Liver (tissue), 9 donors: ENCODE data around the gene FGD5. TPM values are rescaled to one million over a fixed set of nuclear protein-coding genes. Genes with fewer than 3 reads are reported as not detected.
A peak's percentile ranks its signal among the peaks of the same experiment; 100 is the strongest.

Source experiments
- DNase-seq: peaks from one replicate; pipeline ENCODE4 v3.0.0-alpha.2; 2017; ENCODE audit warnings: low spot score
- H3K27ac ChIP-seq, 2 donors: one replicate each; pipeline ENCODE4 v1.7.0; 2013; ENCODE audit warnings: inconsistent platforms in 2 of 2, low read length in 2 of 2, control low read depth in 1 of 2, low read depth in 1 of 2, mild to moderate bottlenecking in 1 of 2
- H3K27me3 ChIP-seq, 4 donors: one replicate each; pipeline versions ENCODE4 v1.6.1 to v1.7.0; 2013; ENCODE audit warnings: low read length in 3 of 4, inconsistent platforms in 1 of 4, mild to moderate bottlenecking in 1 of 4, moderate library complexity in 1 of 4; ENCODE audit not compliant: control insufficient read depth in 4 of 4, insufficient read depth in 4 of 4
- H3K36me3 ChIP-seq, 4 donors: one replicate each; pipeline versions ENCODE4 v1.6.1 to v1.7.0; 2013; ENCODE audit warnings: low read length in 3 of 4, mild to moderate bottlenecking in 3 of 4, low read depth in 1 of 4, moderate library complexity in 1 of 4; ENCODE audit not compliant: control insufficient read depth in 4 of 4, insufficient read depth in 3 of 4
- H3K4me1 ChIP-seq, 4 donors: one replicate each; pipeline versions ENCODE4 v1.6.1 to v1.7.0; 2013; ENCODE audit warnings: low read length in 3 of 4, mild to moderate bottlenecking in 3 of 4, moderate library complexity in 1 of 4; ENCODE audit not compliant: control insufficient read depth in 4 of 4, insufficient read depth in 4 of 4
- H3K4me3 ChIP-seq, 3 donors: one replicate each; pipeline versions ENCODE4 v1.6.1 to v1.7.0; 2013; ENCODE audit warnings: low read length in 3 of 3, control low read depth in 1 of 3, low read depth in 1 of 3, mild to moderate bottlenecking in 1 of 3
- H3K9ac ChIP-seq, 2 donors: one replicate each; pipeline ENCODE4 v1.7.0; 2013; ENCODE audit warnings: low read length in 2 of 2, mild to moderate bottlenecking in 2 of 2, moderate library complexity in 2 of 2, control low read depth in 1 of 2, low read depth in 1 of 2
- H3K9me3 ChIP-seq, 4 donors: one replicate each; pipeline versions ENCODE4 v1.6.1 to v1.7.0; 2013; ENCODE audit warnings: low read length in 3 of 4; ENCODE audit not compliant: control insufficient read depth in 4 of 4
- ATF3 ChIP-seq: IDR thresholded peaks from 2 replicates; pipeline ENCODE4 v1.6.1; 2016; ENCODE audit warnings: antibody characterized with exemption
- CTCF ChIP-seq: fragments of 150-350 bp; IDR thresholded peaks from 2 replicates; pipeline ENCODE4 v1.5.1; 2017; ENCODE audit warnings: improper control_type of control experiment, low read depth, low read length; ENCODE audit not compliant: missing input control
- FOXA1 ChIP-seq: IDR thresholded peaks from 2 replicates; pipeline ENCODE4 v1.6.1; 2016; ENCODE audit warnings: antibody characterized with exemption
- GABPA ChIP-seq, 2 donors: IDR thresholded peaks in 1 of 2; conservative IDR thresholded peaks in 1 of 2; 2 replicates each; pipeline ENCODE4 v1.6.1; 2016; ENCODE audit warnings: antibody characterized with exemption in 2 of 2, mild to moderate bottlenecking in 1 of 2, moderate library complexity in 1 of 2
- HNF4A ChIP-seq, 2 donors: conservative IDR thresholded peaks; 2 replicates each; pipeline ENCODE4 v1.6.1; 2016; ENCODE audit warnings: antibody characterized with exemption in 2 of 2, mild to moderate bottlenecking in 2 of 2
- JUND ChIP-seq, 2 donors: IDR thresholded peaks; 2 replicates each; pipeline ENCODE4 v1.6.1; 2016; ENCODE audit warnings: antibody characterized with exemption in 2 of 2
- MAX ChIP-seq: IDR thresholded peaks from 2 replicates; pipeline ENCODE4 v1.6.1; 2016; ENCODE audit warnings: antibody characterized with exemption
- NR2F2 ChIP-seq: IDR thresholded peaks from 2 replicates; pipeline ENCODE4 v1.6.1; 2016; ENCODE audit warnings: antibody characterized with exemption
- RAD21 ChIP-seq, 2 donors: IDR thresholded peaks; 2 replicates each; pipeline ENCODE4 v1.6.1; 2016; ENCODE audit warnings: antibody characterized with exemption in 2 of 2, mild to moderate bottlenecking in 2 of 2
- REST ChIP-seq: IDR thresholded peaks from 2 replicates; pipeline ENCODE4 v1.6.1; 2016; ENCODE audit warnings: antibody characterized with exemption, mild to moderate bottlenecking
- RXRA ChIP-seq, 2 donors: IDR thresholded peaks; 2 replicates each; pipeline ENCODE4 v1.6.1; 2017 to 2018; ENCODE audit warnings: antibody characterized with exemption in 2 of 2, mild to moderate bottlenecking in 1 of 2
- SP1 ChIP-seq: IDR thresholded peaks from 2 replicates; pipeline ENCODE4 v1.6.1; 2018; ENCODE audit warnings: antibody characterized with exemption, mild to moderate bottlenecking
- TAF1 ChIP-seq: conservative IDR thresholded peaks from 2 replicates; pipeline ENCODE4 v1.6.1; 2016; ENCODE audit warnings: antibody characterized with exemption, mild to moderate bottlenecking
- YY1 ChIP-seq: IDR thresholded peaks from 2 replicates; pipeline ENCODE4 v1.6.1; 2016; ENCODE audit warnings: antibody characterized with exemption, mild to moderate bottlenecking
- WGBS: extraction: QIAGEN DNeasy Blood & Tissue Kit; methylation state at CpG from one replicate; pipeline ENCODE4 v1.1.7; 2013; 5-methylcytosine and 5-hydroxymethylcytosine counted together
- polyA plus RNA-seq, 2 donors: library from polyadenylated mRNA; stranded (reverse) in 1 of 2; unstranded in 1 of 2; fragments of 200-250 nt in 1 of 2; fragments of >200 nt in 1 of 2; fragmentation: Nextera tagmentation in 1 of 2; extraction: Ambion mirVana in 1 of 2; gene quantifications; one replicate each; pipeline versions ENCODE4 v1.2.1 to v1.2.3, GENCODE V29; 2013 to 2015
- total RNA-seq, 2 donors: library from RNA; depleted of rRNA; stranded (reverse); fragments of >200 nt; gene quantifications; one replicate each; pipeline ENCODE4 v1.2.3, GENCODE V29; 2014
- donor health status: healthy.
- donor health status: healthy.
- donor health status: healthy.
- donor health status: healthy.
- donor health status: healthy.

FGD5 gene
- total and polyA plus RNA-seq, 4 donors = 2.0 to 6.3 (median 3.1) TPM

DNA sequence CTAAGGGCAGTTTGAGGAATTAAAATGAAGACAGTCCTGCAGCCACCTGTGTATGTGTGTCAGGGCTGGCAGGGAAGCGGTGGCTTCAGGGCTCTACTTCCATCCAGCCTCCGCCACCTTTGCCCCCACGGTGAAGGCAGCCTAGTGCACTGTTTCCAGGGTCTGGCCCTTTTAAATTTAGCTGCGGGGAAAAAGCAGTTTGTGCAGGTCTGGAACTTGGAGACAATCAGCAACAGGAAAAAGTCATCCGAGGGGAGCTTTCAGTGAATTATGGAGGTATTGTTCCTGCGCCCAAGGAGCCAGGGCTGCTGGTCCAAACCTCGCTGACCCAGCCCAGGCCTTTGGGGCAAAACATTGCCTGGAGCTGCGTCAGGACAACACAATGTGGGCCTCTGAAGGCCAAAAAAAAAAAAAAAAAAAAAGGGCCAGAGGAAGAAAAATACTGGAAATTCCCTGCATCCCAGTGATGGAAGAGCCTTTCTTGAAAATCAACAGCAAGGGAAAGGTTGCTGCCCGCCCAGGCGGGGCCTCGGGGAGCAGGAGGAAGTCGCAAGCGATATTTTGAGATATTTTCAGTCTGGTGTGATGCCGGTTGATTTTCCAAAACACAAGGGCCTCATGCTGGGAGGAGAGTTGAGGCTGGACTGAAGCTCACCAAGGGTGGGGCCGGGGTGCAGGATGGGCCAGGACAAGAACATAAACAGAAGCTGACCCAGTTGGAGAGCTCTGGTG, 25.5 kb upstream of the FGD5 start:
- WGBS = 73% methylated on average over 15 of the region's 15 CpGs
- no peaks in the 10 kb centered on the region for H3K9me3 ChIP-seq
- no peak overlapping the region for H3K4me3 ChIP-seq
- peaks cover 0 to 6% (median 3%) of the 10 kb centered on the region in 4 donors for H3K4me1 ChIP-seq
- no peak for TF ChIP-seq CTCF
- TF ChIP-seq RAD21 (IDR thresholded peaks at IDR 0.05) = peak in 1 of 2 donors; percentile 18
- no peak overlapping the region for H3K9ac ChIP-seq
- H3K36me3 ChIP-seq = no peaks in the 10 kb centered on the region
- no peak for DNase-seq
- H3K27me3 ChIP-seq = no peaks in the 10 kb centered on the region
- H3K27ac ChIP-seq = no peak overlapping the region

DNA sequence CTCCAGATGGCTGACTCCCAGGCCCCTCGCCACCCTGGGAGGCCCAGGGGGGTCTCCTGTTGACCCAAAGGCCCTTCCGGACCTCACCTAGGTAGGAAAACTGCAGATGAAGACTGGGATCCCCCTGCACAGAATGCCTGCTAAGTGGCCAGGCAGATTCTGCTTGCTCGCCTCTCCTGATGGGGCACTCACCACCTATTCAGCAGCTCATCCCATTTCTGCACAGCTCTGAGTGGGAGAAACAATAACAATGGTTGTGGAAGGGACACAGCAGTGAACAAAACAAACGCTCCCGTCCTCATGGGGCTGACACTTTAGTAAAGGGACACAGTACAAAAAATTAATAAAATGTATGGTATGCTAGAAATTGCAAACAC, 24.9 kb upstream of the FGD5 start:
- TF ChIP-seq RXRA (IDR thresholded peaks at IDR 0.05) = no peak
- TF ChIP-seq RAD21 (IDR thresholded peaks at IDR 0.05) = no peak
- no peak for TF ChIP-seq NR2F2
- no peak for TF ChIP-seq TAF1
- no peak for TF ChIP-seq HNF4A (conservative IDR thresholded peaks at IDR 0.05)
- TF ChIP-seq REST = no peak
- Histone ChIP-seq H3K36me3 (no peaks in the 10 kb centered on the region), H3K4me1 (peaks cover 0 to 6% (median 3%) of the 10 kb centered on the region in 4 donors), H3K4me3 (no peak overlapping the region), H3K9ac (no peak overlapping the region), H3K27me3 (no peaks in the 10 kb centered on the region), H3K27ac (no peak overlapping the region), H3K9me3 (no peaks in the 10 kb centered on the region)
- 80% methylated on average over 5 of the region's 5 CpGs for WGBS
- no peak for DNase-seq

DNA sequence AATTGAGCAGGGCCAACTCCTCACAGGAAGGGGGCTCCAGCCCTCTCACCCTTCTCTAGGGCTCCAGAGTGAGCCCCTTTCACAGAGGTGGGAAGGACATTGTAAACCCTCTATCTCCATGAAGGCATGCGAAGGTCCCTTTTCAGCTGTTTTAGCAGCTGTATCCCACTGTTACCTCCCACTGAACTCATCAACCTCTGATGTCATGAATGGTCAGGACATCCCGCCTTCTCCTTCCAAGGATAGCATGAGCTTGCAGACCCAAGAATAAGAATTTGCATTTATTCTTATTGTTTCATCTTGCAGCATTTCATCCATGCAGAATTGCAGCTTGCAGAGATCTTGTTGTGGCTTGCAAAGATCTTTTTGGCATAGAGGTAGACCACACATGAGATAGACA, 24.3 kb upstream of the FGD5 start:
- H3K36me3 ChIP-seq = no peaks in the 10 kb centered on the region
- DNase-seq = no peak
- H3K9ac ChIP-seq = no peak overlapping the region
- no peak overlapping the region for H3K27ac ChIP-seq
- no peak overlapping the region for H3K4me3 ChIP-seq
- peaks cover 0 to 6% (median 3%) of the 10 kb centered on the region in 4 donors for H3K4me1 ChIP-seq
- 91% methylated on average over 2 of the region's 2 CpGs for WGBS
- no peak for TF ChIP-seq FOXA1
- no peak for TF ChIP-seq ATF3
- no peak for TF ChIP-seq REST
- no peak for TF ChIP-seq MAX
- no peak for TF ChIP-seq HNF4A (conservative IDR thresholded peaks at IDR 0.05)
- no peak for TF ChIP-seq YY1
- TF ChIP-seq JUND (IDR thresholded peaks at IDR 0.05) = no peak
- no peak for TF ChIP-seq RAD21 (IDR thresholded peaks at IDR 0.05)
- TF ChIP-seq GABPA (IDR thresholded peaks at IDR 0.05 in 1 of 2, conservative IDR thresholded peaks at IDR 0.05 in 1 of 2) = no peak
- no peak for TF ChIP-seq RXRA (IDR thresholded peaks at IDR 0.05)
- TF ChIP-seq TAF1 = no peak
- no peak for TF ChIP-seq CTCF
- no peak for TF ChIP-seq SP1
- no peaks in the 10 kb centered on the region for H3K9me3 ChIP-seq
- no peaks in the 10 kb centered on the region for H3K27me3 ChIP-seq
